ENCODE results near the gene IL6. TPM values are rescaled to one million over a fixed set of nuclear protein-coding genes. Genes with fewer than 3 reads are reported as not detected.

IL6 gene
- total and polyA plus RNA-seq, 2 of the 8 experiments (the other 6 are each of a cell fraction or from before 2014, with no cell fraction given): 0.12 to 0.41 TPM

DNA sequence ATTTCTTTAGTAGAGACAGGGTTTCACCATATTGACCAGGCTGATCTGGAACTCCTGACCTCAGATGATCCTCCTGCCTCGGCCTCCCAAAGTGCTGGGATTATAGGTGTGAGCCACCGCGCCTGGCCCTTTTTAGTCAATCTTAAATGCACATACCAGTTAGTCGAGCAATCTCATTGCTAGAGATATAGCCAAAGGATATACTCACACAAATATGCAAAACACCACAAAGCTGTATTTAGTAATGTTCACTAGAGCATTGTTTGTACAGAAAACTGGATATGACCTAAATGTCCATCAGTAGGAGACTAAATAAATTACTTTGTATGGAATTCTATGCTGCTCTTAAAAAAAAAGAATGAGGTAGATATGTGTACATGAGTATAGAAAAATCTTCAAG, 24.5 kb upstream of the IL6 start:
- H2BK12ac ChIP-seq (ENCODE audit: low read depth, low read length): no peak overlapping the region
- H4K5ac ChIP-seq (ENCODE audit: insufficient read length, low read depth, low read length): no peak overlapping the region
- DNase-seq (ENCODE audit: low read depth in 1 of 2, low spot score in 2 of 2): no peak
- H2BK5ac ChIP-seq (ENCODE audit: low read depth, low read length): peak overlapping the region; percentile 47; the same call in 1 of the 2 replicates
- H4K91ac ChIP-seq (replicated peaks; ENCODE audit: insufficient read length, low read length): peak overlapping the region; percentile 77
- ChIA-PET CTCF (ENCODE audit: partially characterized antibody) (interaction anchor here (1.4 to 1.5 kb wide), 2 partner anchors 117 to 143 kb away, joined by 3 to 6 read pairs; no protein-coding TSS in a partner anchor), POLR2A (ENCODE audit: partially characterized antibody) (interaction anchor here (1.5 kb wide), 1 partner anchor 141 kb away, joined by 3 read pairs; no protein-coding TSS in a partner anchor)
- H3K27me3 ChIP-seq (replicated peaks in 1 of 4; ENCODE audit: control insufficient read depth in 3 of 4, extremely low read depth in 1 of 4, insufficient read depth in 3 of 4, low read length in 3 of 4): no peaks in the 10 kb centered on the region
- no peak overlapping the region for H4K8ac ChIP-seq (ENCODE audit: extremely low read depth, insufficient read depth, low read length)
- H3K14ac ChIP-seq (ENCODE audit: insufficient read length): no peak overlapping the region
- H3K23me2 ChIP-seq (ENCODE audit: low read depth, low read length): 0 out of 2 replicates have a peak, but pooled peaks cover 2% of the 10 kb centered on the region
- H3K9ac ChIP-seq (replicated peaks in 1 of 4; ENCODE audit: extremely low read depth in 1 of 4, low read depth in 3 of 4, low read length in 3 of 4): no peak overlapping the region
- H3K9me3 ChIP-seq (ENCODE audit: insufficient read depth in 2 of 2, low read depth in 1 of 2, low read length in 1 of 2): no peaks in the 10 kb centered on the region
- no peak overlapping the region for H3K4me2 ChIP-seq (ENCODE audit: insufficient read depth in 1 of 2, low read depth in 2 of 2, low read length in 2 of 2)
- H4K20me1 ChIP-seq (replicated peaks in 1 of 2; ENCODE audit: control insufficient read depth in 1 of 2, insufficient read depth in 2 of 2, low read length in 2 of 2): no peaks in the 10 kb centered on the region
- no peaks in the 10 kb centered on the region for H3K79me2 ChIP-seq (ENCODE audit: control insufficient read depth in 1 of 2, insufficient read depth in 2 of 2, low read length in 2 of 2)
- H2BK20ac ChIP-seq (ENCODE audit: low read length): peak overlapping the region; percentile 9; the same call in 1 of the 2 replicates
- H3K79me1 ChIP-seq (ENCODE audit: low read depth, low read length): no peaks in the 10 kb centered on the region
- 95% methylated on average over 4 of the region's 4 CpGs; no CpG with 5 or more reads in 1 of the 2 experiments for WGBS, 2 experiments (ENCODE audit: extremely low coverage in 1 of 2, insufficient coverage in 1 of 2, insufficient read length in 1 of 2, insufficient replicate concordance in 2 of 2, low coverage in 1 of 2, low lambda C conversion rate in 2 of 2, missing lambda C conversion rate in 1 of 2)
- H2BK120ac ChIP-seq (replicated peaks; ENCODE audit: low read depth, low read length): no peak overlapping the region
- H3K56ac ChIP-seq (replicated peaks; ENCODE audit: insufficient read length, low read depth, low read length): no peak overlapping the region
- no peaks in the 10 kb centered on the region for H3K36me3 ChIP-seq (ENCODE audit: control insufficient read depth in 2 of 4, insufficient read depth in 4 of 4, low read length in 3 of 4)
- H2AK5ac ChIP-seq (ENCODE audit: low read depth, low read length): no peak overlapping the region
- H2AFZ ChIP-seq (ENCODE audit: low read length): no peak overlapping the region
- no peak for FAIRE-seq
- H2BK15ac ChIP-seq (ENCODE audit: low read length): no peak overlapping the region
- H3K18ac ChIP-seq (ENCODE audit: extremely low read depth, low read length): no peak overlapping the region
- no peak overlapping the region for H3K4me3 ChIP-seq (ENCODE audit: extremely low read depth in 1 of 4, insufficient read depth in 2 of 4, low read depth in 3 of 4, low read length in 4 of 4)
- no peak overlapping the region for H3K23ac ChIP-seq (ENCODE audit: insufficient read length)
- no peak overlapping the region for H3K27ac ChIP-seq (ENCODE audit: low read depth, low read length)
- no peak overlapping the region for H3K4ac ChIP-seq (replicated peaks; ENCODE audit: insufficient read length, low read depth, low read length)
- peaks cover 0 to 2% (median 0%) of the 10 kb centered on the region in 4 experiments; a peak in 2 of 7 replicates for H3K4me1 ChIP-seq (replicated peaks in 1 of 4; ENCODE audit: control insufficient read depth in 3 of 4, insufficient read depth in 4 of 4, low read length in 3 of 4)
- TF ChIP-seq JUN (IDR thresholded peaks at IDR 0.05; ENCODE audit: low read depth, low read length) (no peak), KDM1A (IDR thresholded peaks at IDR 0.05; ENCODE audit: borderline replicate concordance, low read length) (no peak), SP1 (IDR thresholded peaks at IDR 0.05; ENCODE audit: low read depth, low read length) (no peak), RBBP5 (IDR thresholded peaks at IDR 0.05; ENCODE audit: borderline replicate concordance, low read depth, low read length) (no peak), HDAC2 (IDR thresholded peaks at IDR 0.05; ENCODE audit: borderline replicate concordance in 1 of 2, low read depth in 2 of 2, low read length in 2 of 2) (no peak), BRCA1 (IDR thresholded peaks at IDR 0.05; ENCODE audit: low read depth, low read length) (no peak), SIN3A (conservative IDR thresholded peaks at IDR 0.05 in 1 of 2, IDR thresholded peaks at IDR 0.05 in 1 of 2; ENCODE audit: low read depth in 1 of 2, low read length in 2 of 2) (no peak), BCL11A (IDR thresholded peaks at IDR 0.05; ENCODE audit: low read depth in 2 of 2, low read length in 2 of 2) (no peak), TBP (IDR thresholded peaks at IDR 0.05; ENCODE audit: low read depth, low read length) (no peak), EGR1 (IDR thresholded peaks at IDR 0.05; ENCODE audit: borderline replicate concordance, low read depth, low read length) (no peak)
- TF ChIP-seq, protein P1, sequence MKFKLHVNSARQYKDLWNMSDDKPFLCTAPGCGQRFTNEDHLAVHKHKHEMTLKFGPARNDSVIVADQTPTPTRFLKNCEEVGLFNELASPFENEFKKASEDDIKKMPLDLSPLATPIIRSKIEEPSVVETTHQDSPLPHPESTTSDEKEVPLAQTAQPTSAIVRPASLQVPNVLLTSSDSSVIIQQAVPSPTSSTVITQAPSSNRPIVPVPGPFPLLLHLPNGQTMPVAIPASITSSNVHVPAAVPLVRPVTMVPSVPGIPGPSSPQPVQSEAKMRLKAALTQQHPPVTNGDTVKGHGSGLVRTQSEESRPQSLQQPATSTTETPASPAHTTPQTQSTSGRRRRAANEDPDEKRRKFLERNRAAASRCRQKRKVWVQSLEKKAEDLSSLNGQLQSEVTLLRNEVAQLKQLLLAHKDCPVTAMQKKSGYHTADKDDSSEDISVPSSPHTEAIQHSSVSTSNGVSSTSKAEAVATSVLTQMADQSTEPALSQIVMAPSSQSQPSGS (IDR thresholded peaks at IDR 0.05; ENCODE audit: low read length): no peak
- TF ChIP-seq, protein P2, sequence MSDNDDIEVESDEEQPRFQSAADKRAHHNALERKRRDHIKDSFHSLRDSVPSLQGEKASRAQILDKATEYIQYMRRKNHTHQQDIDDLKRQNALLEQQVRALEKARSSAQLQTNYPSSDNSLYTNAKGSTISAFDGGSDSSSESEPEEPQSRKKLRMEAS (IDR thresholded peaks at IDR 0.05): no peak
